HG03521 (cell line): ENCODE results near the gene AGXT2.

ENCODE experiments used
- ATAC-seq: cut with Tn5 transposase; IDR thresholded peaks from one replicate; pipeline ENCODE4 v1.9.1; 2021; ENCODE audit warnings: mild to moderate bottlenecking, moderate library complexity; ENCODE audit not compliant: unreplicated experiment

The AGXT2 gene

GRCh38 chr5:35047785-35048404 is at the start of gene AGXT2:
TSS of gene AGXT2 (minus strand) at chr5:35047949. CDS start at chr5:35047892, 57 bp downstream.
- ATAC-seq, result no peak

- ATAC-seq, result no peak
Observed at GRCh38 chr5:35096932-35097331, 49.2 kb upstream of the AGXT2 start.

- ATAC-seq, result no peak
Observed at GRCh38 chr5:35096216-35096615, 48.5 kb upstream of the AGXT2 start.

GRCh38 chr5:35095366-35095765 is 47.6 kb upstream of the AGXT2 start:
- no peak for ATAC-seq

- ATAC-seq, result no peak
Observed at GRCh38 chr5:35094948-35095347, 47.2 kb upstream of the AGXT2 start.

- ATAC-seq, result no peak
Observed at GRCh38 chr5:35092703-35093102, 45.0 kb upstream of the AGXT2 start.

- no peak for ATAC-seq
Observed at GRCh38 chr5:35091704-35092103, 44.0 kb upstream of the AGXT2 start.

GRCh38 chr5:35089334-35090314 is 41.9 kb upstream of the AGXT2 start:
- ATAC-seq, result no peak

- no peak for ATAC-seq
Observed at GRCh38 chr5:35087991-35088390, 40.2 kb upstream of the AGXT2 start.

- no peak for ATAC-seq
Observed at GRCh38 chr5:35083150-35083549, 35.4 kb upstream of the AGXT2 start.

GRCh38 chr5:35082530-35082929 is 34.8 kb upstream of the AGXT2 start:
- no peak for ATAC-seq

- no peak for ATAC-seq
Observed at GRCh38 chr5:35081134-35081533, 33.4 kb upstream of the AGXT2 start.

- no peak for ATAC-seq
Observed at GRCh38 chr5:35073160-35073559, 25.4 kb upstream of the AGXT2 start.

GRCh38 chr5:35069188-35069587 is 21.4 kb upstream of the AGXT2 start:
- ATAC-seq, result no peak

GRCh38 chr5:35067985-35068384 is 20.2 kb upstream of the AGXT2 start:
- no peak for ATAC-seq

- ATAC-seq, result peak; percentile 80
Observed at GRCh38 chr5:35066260-35066795, 18.6 kb upstream of the AGXT2 start.

- ATAC-seq, result no peak
Observed at GRCh38 chr5:35063414-35063813, 15.7 kb upstream of the AGXT2 start.

- no peak for ATAC-seq
Observed at GRCh38 chr5:35061211-35061770, 13.5 kb upstream of the AGXT2 start.

GRCh38 chr5:35060236-35060635 is 12.5 kb upstream of the AGXT2 start:
- no peak for ATAC-seq

GRCh38 chr5:35059251-35059650 is 11.5 kb upstream of the AGXT2 start:
- no peak for ATAC-seq

GRCh38 chr5:35058374-35058788 is 10.6 kb upstream of the AGXT2 start:
- ATAC-seq, result peak; percentile 92
